K562 (cell line): Measurements from ENCODE around the gene ISYNA1. TPM values are rescaled to one million over a fixed set of nuclear protein-coding genes. Genes with fewer than 3 reads are reported as not detected.
A peak's percentile ranks its signal among the peaks of the same experiment; 100 is the strongest.

Experiments
- BACH1 ChIP-seq: fragments of 200-800 bp; sonication (Bioruptor generic); IDR thresholded peaks from 2 replicates; pipeline ENCODE4 v1.6.1; 2016; ENCODE audit warnings: missing genetic modification characterization, missing compliant biosample characterization
- BRD9 ChIP-seq: fragments of 450-650 bp; IDR thresholded peaks from 2 replicates; pipeline ENCODE4 v1.6.1; 2018; ENCODE audit warnings: low read depth; ENCODE audit not compliant: partially characterized antibody
- CBFB ChIP-seq: sonication (generic); formaldehyde crosslinking; IDR thresholded peaks from 2 replicates; pipeline ENCODE4 v1.4.0; 2020; ENCODE audit warnings: mild to moderate bottlenecking, missing genetic modification reagents
- CEBPB ChIP-seq: fragments of 450-650 bp; IDR thresholded peaks from 2 replicates; pipeline ENCODE4 v1.6.1; 2016; ENCODE audit warnings: missing genetic modification characterization, missing compliant biosample characterization
- ETV1 ChIP-seq: fragments of 450-650 bp; conservative IDR thresholded peaks from 2 replicates; pipeline ENCODE4 v1.6.1; 2016; ENCODE audit warnings: missing genetic modification characterization, control low read depth, low read depth, missing compliant biosample characterization
- FOXJ3 ChIP-seq: sonication (generic); formaldehyde crosslinking; IDR thresholded peaks from 2 replicates; pipeline ENCODE4 v1.4.0; 2020; ENCODE audit warnings: mild to moderate bottlenecking, missing genetic modification reagents
- GTF2E2 ChIP-seq: fragments of 200-800 bp; sonication (Bioruptor generic); IDR thresholded peaks from 2 replicates; pipeline ENCODE4 v1.6.1; 2016; ENCODE audit warnings: missing genetic modification characterization, missing compliant biosample characterization
- HLTF ChIP-seq: fragments of 450-650 bp; IDR thresholded peaks from 2 replicates; pipeline ENCODE4 v1.6.1; 2016
- ILK ChIP-seq: fragments of 450-650 bp; IDR thresholded peaks from 2 replicates; pipeline ENCODE4 v1.6.1; 2016; ENCODE audit warnings: missing genetic modification characterization, low read depth, mild to moderate bottlenecking, missing compliant biosample characterization, moderate library complexity, borderline replicate concordance
- IRF2 ChIP-seq: sonication (generic); formaldehyde crosslinking; IDR thresholded peaks from 2 replicates; pipeline ENCODE4 v1.8.1; 2022; ENCODE audit warnings: mild to moderate bottlenecking, missing genetic modification reagents
- MCM3 ChIP-seq: fragments of 450-650 bp; IDR thresholded peaks from 2 replicates; pipeline ENCODE4 v1.6.1; 2016
- MEF2D ChIP-seq: conservative IDR thresholded peaks from 2 replicates; pipeline ENCODE4 v1.6.1; 2016; ENCODE audit warnings: low read depth, missing genetic modification characterization, missing compliant biosample characterization
- MTA3 ChIP-seq: fragments of 450-650 bp; formaldehyde crosslinking; IDR thresholded peaks from 2 replicates; pipeline ENCODE4 v1.6.1; 2017; ENCODE audit warnings: mild to moderate bottlenecking, borderline replicate concordance
- MYNN ChIP-seq, 2 experiments: sonication (generic); formaldehyde crosslinking in 1 of 2; IDR thresholded peaks; 2 replicates each; pipeline versions ENCODE4 v1.5.0 to v1.6.1; 2016 to 2020; ENCODE audit warnings: antibody characterized with exemption in 1 of 2, missing genetic modification reagents in 1 of 2
- NBN ChIP-seq: fragments of 450-650 bp; IDR thresholded peaks from 2 replicates; pipeline ENCODE4 v1.6.1; 2016; ENCODE audit warnings: low read depth, mild to moderate bottlenecking
- PATZ1 ChIP-seq: fragments of 250-450 bp; sonication (Bioruptor Pico); IDR thresholded peaks from 2 replicates; pipeline ENCODE4 v1.5.0; 2020; ENCODE audit warnings: mild to moderate bottlenecking, borderline replicate concordance
- SMAD3 ChIP-seq: fragments of 450-650 bp; formaldehyde crosslinking; conservative IDR thresholded peaks from 2 replicates; pipeline ENCODE4 v1.4.0; 2020; ENCODE audit warnings: mild to moderate bottlenecking
- SPI1 ChIP-seq: IDR thresholded peaks from 2 replicates; pipeline ENCODE4 v1.6.1; 2011; ENCODE audit warnings: low read depth, low read length, control low read depth, borderline replicate concordance
- STAG1 ChIP-seq: sonication (generic); formaldehyde crosslinking; IDR thresholded peaks from 2 replicates; pipeline ENCODE4 v1.5.0; 2020; ENCODE audit warnings: missing genetic modification reagents, borderline replicate concordance
- STAT6 ChIP-seq: sonication (generic); formaldehyde crosslinking; IDR thresholded peaks from 2 replicates; pipeline ENCODE4 v1.8.1; 2023; ENCODE audit warnings: mild to moderate bottlenecking, missing genetic modification reagents
- ZNF224 ChIP-seq: sonication (generic); formaldehyde crosslinking; IDR thresholded peaks from 2 replicates; pipeline ENCODE4 v1.8.0; 2022; ENCODE audit warnings: mild to moderate bottlenecking, missing genetic modification reagents
- ZNF511 ChIP-seq: sonication (generic); formaldehyde crosslinking; IDR thresholded peaks from 2 replicates; pipeline ENCODE4 v1.8.0; 2022; ENCODE audit warnings: mild to moderate bottlenecking, missing genetic modification reagents
- polyA plus RNA-seq, 8 experiments: library from polyadenylated mRNA; depleted of rRNA in 4 of 8; stranded (reverse) in 5 of 8; unstranded in 3 of 8; fragments of >200 nt; fragmentation: Nextera tagmentation in 2 of 8; fragmentation: Illumina TruSeq in 1 of 8; extraction: Ambion mirVana in 2 of 8; extraction: Trizol in 1 of 8; gene quantifications; 2 replicates each; pipeline versions ENCODE4 v1.2.1 to v1.2.3, GENCODE V29; 2011 to 2014; ENCODE audit warnings: inconsistent platforms in 1 of 8, missing spikeins in 1 of 8
- total RNA-seq, 7 experiments: library from RNA; depleted of rRNA in 6 of 7; stranded (reverse); fragments of >200 nt in 6 of 7; fragmentation: Illumina TruSeq in 2 of 7; extraction: Trizol in 2 of 7; gene quantifications; 2 replicates each; pipeline versions ENCODE4 v1.2.1 to v1.2.3, GENCODE V29; 2011 to 2021; ENCODE audit warnings: low replicate concordance in 1 of 7
- TF ChIP-seq, protein P1 (sequence below): fragments of 450-650 bp; formaldehyde crosslinking; IDR thresholded peaks from 2 replicates; pipeline ENCODE4 v1.4.0; 2022; ENCODE audit warnings: mild to moderate bottlenecking, moderate library complexity

The ISYNA1 gene
- total and polyA plus RNA-seq, 9 of the 15 experiments (the other 6 are each of a cell fraction or from before 2014, with no cell fraction given), result 21.8 to 460 (median 93.2) TPM

- TF ChIP-seq PATZ1 (CRISPR knock-in tag) (no peak), MTA3 (0 out of 2 replicates have a peak, but pooled peaks have one; percentile 56), FOXJ3 (CRISPR knock-in tag) (no peak), ZNF511 (no peak), MYNN (IDR thresholded peaks at IDR 0.05) (peak; percentile 14; the same call in 1 of the 2 replicates), MYNN (CRISPR knock-in tag; IDR thresholded peaks at IDR 0.05) (no peak), MEF2D (tag) (peak; percentile 13; the same call in 1 of the 2 replicates), MCM3 (no peak), ETV1 (no peak), ZNF224 (CRISPR knock-in tag) (no peak), CEBPB (tag) (peak; percentile 28), BACH1 (tag) (no peak), STAG1 (no peak), SPI1 (no peak), NBN (no peak), HLTF (no peak), IRF2 (no peak), ILK (tag) (no peak), GTF2E2 (tag) (0 out of 2 replicates have a peak, but pooled peaks have one; percentile 36), BRD9 (no peak), SMAD3 (no peak), CBFB (CRISPR knock-in tag) (no peak), STAT6 (CRISPR knock-in tag) (no peak)
- TF ChIP-seq, protein P1, sequence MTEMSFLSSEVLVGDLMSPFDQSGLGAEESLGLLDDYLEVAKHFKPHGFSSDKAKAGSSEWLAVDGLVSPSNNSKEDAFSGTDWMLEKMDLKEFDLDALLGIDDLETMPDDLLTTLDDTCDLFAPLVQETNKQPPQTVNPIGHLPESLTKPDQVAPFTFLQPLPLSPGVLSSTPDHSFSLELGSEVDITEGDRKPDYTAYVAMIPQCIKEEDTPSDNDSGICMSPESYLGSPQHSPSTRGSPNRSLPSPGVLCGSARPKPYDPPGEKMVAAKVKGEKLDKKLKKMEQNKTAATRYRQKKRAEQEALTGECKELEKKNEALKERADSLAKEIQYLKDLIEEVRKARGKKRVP, result 0 out of 2 replicates have a peak, but pooled peaks have one; percentile 21
Measured at GRCh38 chr19:18439025-18439909, 1.3 kb upstream of the ISYNA1 start (continued).
